DMS153 (cell line): Measurements from ENCODE around the gene SLC19A1.

Source experiments
- DNase-seq: peaks from one replicate; lab custom pipeline; 2025; lab: John Stamatoyannopoulos, UW

The SLC19A1 gene

GRCh38 chr21:45478115-45478801 lies 64.0 kb downstream of the SLC19A1 start:
- DNase-seq: no peak

DNA sequence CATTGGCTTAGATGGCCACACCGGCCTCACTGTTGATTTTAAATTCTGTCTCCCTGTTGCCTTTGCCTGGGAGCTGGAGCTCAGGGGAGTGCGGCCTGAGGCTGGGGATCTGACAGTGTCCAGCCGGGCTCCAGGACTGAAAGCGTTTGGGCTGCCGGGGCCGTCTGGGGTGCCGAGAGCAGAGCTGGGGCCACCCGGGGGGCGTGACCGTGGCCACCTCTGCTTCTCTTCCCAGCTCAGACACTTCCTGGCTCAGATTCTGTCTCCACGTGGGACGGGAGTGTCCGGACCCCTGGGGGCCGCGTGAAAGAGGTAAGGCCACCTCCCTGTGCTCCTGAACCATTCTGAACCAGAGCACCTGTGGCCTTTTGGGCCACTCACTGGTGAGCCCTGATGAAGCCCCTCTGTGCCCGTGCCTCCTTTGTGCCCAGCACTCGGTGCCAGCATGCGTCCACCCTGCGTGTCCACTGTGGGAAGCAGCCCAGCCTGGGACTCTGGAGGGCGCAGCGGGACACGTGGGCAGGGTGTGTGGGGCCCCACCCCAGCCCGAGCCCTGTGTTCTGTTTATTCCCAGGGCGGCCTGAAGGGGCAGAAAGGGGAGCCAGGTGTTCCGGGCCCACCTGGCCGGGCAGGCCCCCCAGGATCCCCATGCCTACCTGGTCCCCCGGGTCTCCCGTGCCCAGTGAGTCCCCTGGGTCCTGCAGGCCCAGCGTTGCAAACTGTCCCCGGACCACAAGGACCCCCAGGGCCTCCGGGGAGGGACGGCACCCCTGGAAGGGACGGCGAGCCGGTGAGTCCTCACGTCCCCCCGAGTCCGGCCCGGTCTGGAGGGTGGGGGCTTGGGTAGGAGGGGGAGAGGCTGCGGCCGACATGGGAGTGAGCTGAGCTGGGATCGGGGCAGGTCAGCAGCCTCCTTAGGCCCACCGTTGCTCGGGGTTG lies 64.8 kb downstream of the SLC19A1 start:
- DNase-seq: no peak

DNA sequence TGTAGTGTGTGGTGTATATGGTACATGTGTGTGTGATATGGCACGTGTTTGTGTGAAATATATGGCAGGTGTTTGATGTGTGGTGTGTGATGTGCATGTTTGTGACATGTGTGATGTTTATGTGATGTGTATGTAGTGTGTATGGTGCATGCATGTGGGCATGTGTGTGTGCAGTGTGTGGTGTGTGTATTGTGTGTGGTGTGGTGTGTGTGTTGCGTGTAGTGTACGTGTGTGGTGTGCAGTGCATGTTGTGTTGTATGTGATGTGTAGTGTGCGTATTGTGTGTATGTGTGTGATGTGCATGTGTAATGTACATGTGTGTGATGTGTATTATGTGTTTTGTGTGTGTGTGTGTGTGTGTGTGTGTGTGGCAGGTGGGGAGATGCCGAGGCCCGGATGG lies 65.7 kb downstream of the SLC19A1 start:
- no peak for DNase-seq

DNA sequence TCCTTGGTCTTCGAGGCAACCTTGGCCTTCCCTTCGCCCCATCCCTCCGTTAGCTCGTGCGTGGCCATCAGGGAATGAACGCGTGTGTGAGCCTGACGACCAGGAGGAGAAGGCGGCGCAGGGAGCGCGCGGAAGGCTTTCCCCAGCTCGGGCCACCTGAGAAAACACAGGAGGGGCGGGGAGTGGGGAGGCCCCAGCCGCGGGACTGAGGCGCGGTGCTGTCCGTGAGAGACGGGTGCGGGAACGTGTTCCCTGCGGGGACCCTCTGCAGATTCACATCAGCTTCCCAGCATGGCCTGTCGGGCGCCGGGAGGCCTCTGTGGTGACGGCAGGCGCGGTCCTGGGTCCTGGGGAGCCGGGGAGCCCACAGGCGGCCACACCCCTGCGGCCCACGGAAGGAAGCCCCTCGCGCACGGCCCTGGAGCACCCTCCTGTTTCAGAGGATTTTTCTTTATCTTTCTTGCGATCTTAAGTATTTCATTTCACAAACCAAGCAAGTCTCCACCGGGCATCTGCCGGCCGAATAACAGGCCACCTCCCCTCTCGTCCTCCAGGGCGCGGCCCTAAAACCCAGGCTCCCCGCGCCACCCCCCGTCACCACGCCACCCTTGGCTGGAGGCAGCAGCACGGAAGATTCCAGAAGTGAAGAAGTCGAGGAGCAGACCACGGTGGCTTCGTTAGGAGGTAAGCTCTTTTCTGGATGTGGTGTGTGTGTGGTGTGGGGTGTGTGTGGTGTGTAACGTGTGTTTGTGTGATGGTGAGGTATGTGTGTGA lies 66.3 kb downstream of the SLC19A1 start:
- no peak for DNase-seq

GRCh38 chr21:45475004-45475685 lies 67.1 kb downstream of the SLC19A1 start:
- no peak for DNase-seq

- no peak for DNase-seq
Measured at GRCh38 chr21:45474323-45474950, 67.8 kb downstream of the SLC19A1 start.

DNA sequence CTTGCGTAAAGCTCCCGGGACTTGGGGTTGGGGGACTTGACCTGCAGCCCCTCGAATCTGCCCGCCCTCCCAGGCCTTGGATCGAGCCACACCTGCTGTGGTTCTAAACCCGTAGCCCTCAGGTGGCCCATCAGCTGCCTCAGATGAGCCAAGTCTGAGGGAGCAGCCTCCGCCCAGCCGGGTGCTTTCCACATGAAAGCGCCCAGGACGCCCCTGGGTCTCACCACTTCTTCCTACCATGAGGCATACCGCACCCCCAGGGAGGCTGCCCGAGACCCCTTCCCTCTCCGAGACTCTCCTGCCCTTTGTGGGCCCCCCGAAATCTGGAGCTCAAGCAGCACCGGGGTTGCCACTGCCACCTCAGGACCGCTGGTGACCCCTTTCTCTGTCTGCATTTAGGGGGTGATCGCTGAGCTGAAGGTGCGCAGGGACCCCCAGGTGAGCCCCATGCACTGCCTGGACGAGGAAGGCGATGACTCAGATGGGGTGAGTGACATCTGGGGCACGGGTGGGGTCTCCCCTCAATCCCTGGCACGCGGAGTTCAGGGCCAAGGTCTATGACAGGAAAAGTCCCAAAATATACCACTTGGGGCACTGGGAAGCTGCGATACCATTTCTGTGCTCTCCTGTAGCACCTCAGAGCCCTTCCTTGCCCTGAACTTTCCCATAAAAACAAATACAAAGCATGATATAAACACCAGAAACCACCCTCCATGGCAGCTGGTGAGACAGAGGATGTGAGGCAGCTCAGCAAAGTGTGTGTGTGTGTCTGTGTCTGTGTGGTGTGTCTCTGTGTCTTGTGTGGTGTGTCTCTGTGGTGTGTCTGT lies 68.5 kb downstream of the SLC19A1 start:
- DNase-seq: no peak

DNA sequence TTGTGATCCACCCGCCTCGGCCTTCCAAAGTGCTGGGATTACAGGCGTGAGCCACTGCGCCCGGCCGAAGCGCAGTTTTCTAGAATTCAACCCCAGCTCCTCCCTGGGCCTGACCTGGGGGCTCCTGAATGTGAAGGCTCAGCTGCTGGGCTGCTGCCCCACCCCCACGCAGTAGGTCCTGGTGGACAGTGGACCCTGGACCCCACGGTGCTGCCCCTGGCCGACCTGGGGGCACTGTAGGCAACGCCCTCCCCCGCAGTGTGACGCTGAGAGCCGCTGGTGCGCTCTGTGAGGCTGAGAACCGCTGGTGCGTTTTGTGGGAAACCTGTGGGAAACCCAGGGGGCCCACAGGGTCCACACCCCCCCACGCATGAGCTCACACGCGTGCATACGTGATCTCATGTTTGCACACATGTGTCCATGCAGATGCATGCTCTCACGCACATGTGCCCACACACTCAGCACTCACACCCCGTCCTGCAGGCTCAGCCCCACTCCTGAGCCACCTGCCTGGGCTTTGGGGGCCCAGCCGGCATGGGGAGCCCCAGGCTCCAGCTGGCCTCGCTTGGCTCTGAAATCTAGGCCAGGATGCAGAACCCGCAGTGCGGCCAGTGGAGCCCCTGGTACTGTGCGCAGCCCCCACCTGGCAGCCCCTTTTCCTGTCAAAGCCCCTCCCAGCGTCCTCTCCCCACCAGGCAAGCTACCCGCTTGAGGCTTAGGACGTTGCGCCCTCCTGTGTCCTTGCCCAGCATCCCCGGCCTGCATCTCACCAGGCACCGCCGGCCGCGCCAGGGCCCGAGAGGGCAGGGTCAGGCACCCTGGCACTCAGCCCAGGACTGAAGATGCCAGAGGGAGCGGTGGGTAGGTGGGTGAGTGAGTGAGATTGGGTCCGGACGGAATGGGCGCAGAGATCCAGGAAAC lies 69.5 kb downstream of the SLC19A1 start:
- DNase-seq: no peak

- no peak for DNase-seq
Measured at GRCh38 chr21:45471525-45472221, 70.6 kb downstream of the SLC19A1 start.

DNA sequence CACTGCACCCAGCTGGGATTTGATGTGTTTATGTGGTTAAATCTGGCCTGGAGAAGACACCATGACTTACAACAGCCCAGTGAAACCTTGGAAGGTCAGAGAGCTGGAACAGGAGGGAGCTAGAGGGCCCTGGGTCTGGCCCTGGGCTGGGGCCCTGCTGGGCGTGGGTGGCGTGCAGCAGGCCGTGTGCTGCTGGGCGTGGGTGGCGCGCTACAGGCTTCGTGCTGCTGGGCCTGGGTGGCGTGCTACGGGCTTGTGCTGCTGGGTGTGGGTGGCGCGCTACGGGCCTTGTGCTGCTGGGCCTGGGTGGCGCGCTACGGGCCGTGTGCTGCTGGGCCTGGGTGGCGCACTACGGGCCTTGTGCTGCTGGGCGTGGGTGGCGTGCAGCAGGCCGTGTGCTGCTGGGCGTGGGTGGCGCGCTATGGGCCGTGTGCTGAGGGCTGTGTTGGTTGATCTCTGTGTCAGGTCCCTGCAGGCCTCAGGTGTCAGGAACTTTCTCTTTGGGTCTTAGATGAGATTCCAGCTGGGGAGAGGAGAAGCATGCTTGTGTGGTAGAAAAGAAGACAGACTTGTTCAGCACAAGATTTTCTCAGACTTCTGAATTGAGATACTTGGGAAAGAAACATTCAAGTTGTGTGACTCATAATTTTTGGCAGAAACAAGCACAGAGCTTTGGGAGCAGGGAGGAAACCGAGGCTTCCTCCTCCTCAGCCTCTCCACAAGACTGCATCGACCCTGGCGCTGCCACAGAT lies 71.3 kb downstream of the SLC19A1 start:
- no peak for DNase-seq

- DNase-seq: no peak
Measured at GRCh38 chr21:45470087-45470515, 72.1 kb downstream of the SLC19A1 start.

- DNase-seq: no peak
Measured at GRCh38 chr21:45469273-45470086, 72.8 kb downstream of the SLC19A1 start.

DNA sequence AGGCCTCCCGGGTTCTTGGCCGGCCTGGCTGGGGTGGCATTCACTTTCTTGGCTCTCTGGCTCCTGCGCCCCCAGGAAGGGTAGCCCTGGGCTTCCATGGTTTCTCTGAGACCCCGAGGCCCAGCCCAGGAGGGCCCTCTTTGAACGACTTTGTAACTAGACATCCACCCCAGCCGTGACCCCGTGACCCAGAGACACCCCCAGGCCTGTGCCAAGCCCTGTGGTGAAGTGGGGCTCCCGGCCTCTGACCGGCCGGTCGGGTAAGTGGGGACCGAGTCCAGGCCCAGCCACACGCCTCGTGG lies 73.3 kb downstream of the SLC19A1 start:
- DNase-seq: no peak

GRCh38 chr21:45468051-45468970 lies 73.9 kb downstream of the SLC19A1 start:
- DNase-seq: no peak

GRCh38 chr21:45467221-45467779 lies 74.9 kb downstream of the SLC19A1 start:
- DNase-seq: no peak
